ENCODE data around the gene PXN. TPM values are rescaled to one million over a fixed set of nuclear protein-coding genes. Genes with fewer than 3 reads are reported as not detected.

Gene PXN
- total RNA-seq, 1 donor from 2014 or later: 54.5 TPM

DNA sequence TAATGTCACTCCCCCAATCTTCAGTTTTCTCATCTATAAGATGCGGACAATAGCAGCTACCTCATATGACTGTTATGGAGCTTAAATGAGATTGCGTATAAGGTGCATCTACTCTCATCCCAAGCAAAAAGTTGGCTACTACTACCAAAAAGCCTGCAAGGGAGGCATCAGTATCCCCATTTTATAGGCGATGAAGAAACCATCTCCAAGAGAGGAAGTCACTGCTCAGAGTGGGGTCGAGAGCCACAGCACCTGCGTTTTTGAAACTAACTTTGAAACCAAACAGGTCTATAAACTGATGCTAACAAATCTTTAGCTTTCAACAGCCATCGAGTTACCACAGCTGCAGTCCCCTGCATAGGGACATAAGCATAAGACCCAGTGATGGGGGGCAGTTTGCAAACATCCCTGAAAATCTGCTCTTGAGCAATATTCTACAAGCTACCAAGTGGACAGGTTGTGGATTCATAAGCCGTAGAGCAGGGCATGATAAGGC is 74.5 kb downstream of the PXN start:
- DNase-seq (ENCODE audit: low read depth, low spot score): no peak
- Mint-ChIP-seq H3K4me3 (peak overlapping the region; percentile 82), H3K36me3 (ENCODE audit: low read depth) (peaks cover 14% of the 10 kb centered on the region), H3K27ac (ENCODE audit: unreplicated experiment) (no peak overlapping the region), H3K4me1 (peaks cover 22% of the 10 kb centered on the region), H3K9me3 (no peaks in the 10 kb centered on the region), H3K27me3 (ENCODE audit: low read depth) (no peaks in the 10 kb centered on the region)
- TF ChIP-seq, protein P1, sequence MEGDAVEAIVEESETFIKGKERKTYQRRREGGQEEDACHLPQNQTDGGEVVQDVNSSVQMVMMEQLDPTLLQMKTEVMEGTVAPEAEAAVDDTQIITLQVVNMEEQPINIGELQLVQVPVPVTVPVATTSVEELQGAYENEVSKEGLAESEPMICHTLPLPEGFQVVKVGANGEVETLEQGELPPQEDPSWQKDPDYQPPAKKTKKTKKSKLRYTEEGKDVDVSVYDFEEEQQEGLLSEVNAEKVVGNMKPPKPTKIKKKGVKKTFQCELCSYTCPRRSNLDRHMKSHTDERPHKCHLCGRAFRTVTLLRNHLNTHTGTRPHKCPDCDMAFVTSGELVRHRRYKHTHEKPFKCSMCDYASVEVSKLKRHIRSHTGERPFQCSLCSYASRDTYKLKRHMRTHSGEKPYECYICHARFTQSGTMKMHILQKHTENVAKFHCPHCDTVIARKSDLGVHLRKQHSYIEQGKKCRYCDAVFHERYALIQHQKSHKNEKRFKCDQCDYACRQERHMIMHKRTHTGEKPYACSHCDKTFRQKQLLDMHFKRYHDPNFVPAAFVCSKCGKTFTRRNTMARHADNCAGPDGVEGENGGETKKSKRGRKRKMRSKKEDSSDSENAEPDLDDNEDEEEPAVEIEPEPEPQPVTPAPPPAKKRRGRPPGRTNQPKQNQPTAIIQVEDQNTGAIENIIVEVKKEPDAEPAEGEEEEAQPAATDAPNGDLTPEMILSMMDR (conservative IDR thresholded peaks at IDR 0.05): no peak

DNA sequence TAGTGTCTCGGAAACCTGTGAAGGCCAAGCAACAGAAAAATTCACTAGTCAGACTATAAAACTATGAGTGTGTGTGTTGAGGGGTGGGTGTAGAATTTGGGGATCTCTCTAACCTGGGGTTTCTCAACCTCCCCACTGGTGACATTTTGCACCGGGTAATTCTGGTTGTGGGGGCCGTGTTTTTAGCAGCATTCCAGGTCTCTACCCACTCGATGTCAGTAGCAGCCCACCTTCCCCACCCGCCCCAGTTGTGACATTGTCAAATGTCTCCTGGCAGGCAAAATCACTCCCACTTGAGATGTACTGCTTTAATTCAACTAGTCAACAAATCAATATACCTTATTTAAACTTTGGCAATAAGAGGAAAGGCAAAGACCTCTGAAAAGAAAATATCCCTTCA is 75.1 kb downstream of the PXN start:
- TF ChIP-seq, protein P1 (conservative IDR thresholded peaks at IDR 0.05): no peak
- H3K27ac Mint-ChIP-seq (ENCODE audit: unreplicated experiment): no peak overlapping the region
- H3K9me3 Mint-ChIP-seq: no peaks in the 10 kb centered on the region
- H3K4me1 Mint-ChIP-seq: peaks cover 22% of the 10 kb centered on the region
- no peak overlapping the region for H3K4me3 Mint-ChIP-seq
- DNase-seq (ENCODE audit: low read depth, low spot score): no peak
- H3K36me3 Mint-ChIP-seq (ENCODE audit: low read depth): peaks cover 12% of the 10 kb centered on the region
- no peaks in the 10 kb centered on the region for H3K27me3 Mint-ChIP-seq (ENCODE audit: low read depth)

DNA sequence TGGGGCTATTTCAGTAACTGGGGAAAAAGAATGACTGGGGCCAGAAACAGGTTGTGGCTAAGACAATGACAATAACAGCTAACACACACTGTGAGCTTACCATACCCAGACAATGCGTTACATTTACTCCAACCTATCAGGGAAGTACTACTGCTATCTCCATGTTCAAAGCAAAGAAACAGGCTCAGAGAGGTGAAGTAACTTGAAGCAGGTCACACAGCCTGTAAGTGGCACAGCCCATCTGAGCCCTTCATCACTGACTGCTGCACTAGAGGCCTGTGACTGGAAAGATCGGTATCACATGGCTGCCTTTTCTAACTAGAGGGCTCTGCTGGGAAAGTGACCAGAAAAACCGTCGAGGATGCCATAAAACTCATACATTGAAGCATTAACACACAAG is 78.9 kb downstream of the PXN start:
- TF ChIP-seq, protein P1 (conservative IDR thresholded peaks at IDR 0.05): no peak
- H3K4me1 Mint-ChIP-seq: peaks cover 1% of the 10 kb centered on the region
- no peaks in the 10 kb centered on the region for H3K27me3 Mint-ChIP-seq (ENCODE audit: low read depth)
- peaks cover 15% of the 10 kb centered on the region for H3K36me3 Mint-ChIP-seq (ENCODE audit: low read depth)
- no peak overlapping the region for H3K27ac Mint-ChIP-seq (ENCODE audit: unreplicated experiment)
- H3K4me3 Mint-ChIP-seq: no peak overlapping the region
- H3K9me3 Mint-ChIP-seq: no peaks in the 10 kb centered on the region
- DNase-seq (ENCODE audit: low read depth, low spot score): no peak

DNA sequence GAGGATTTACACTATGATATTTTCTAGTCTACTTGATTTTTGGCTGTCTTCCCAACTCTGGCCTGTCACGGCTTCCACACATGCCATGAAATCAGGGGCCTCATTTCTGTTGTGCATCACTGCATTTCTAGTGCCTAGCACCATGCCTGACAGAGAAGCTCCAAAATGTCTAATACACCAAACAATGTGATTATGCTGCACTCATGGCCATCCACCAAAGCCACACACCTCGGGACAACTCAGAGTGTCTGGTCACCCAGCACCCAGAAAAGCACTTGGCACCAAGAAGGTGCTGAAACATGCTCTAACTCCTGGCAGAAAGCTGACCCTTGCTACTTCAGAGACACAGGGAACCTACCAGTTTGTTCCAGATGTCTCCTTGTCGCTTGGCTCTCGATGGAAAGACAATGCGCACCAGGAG is 82.3 kb downstream of the PXN start:
- Mint-ChIP-seq H3K9me3 (no peaks in the 10 kb centered on the region), H3K4me3 (no peak overlapping the region), H3K36me3 (ENCODE audit: low read depth) (peaks cover 20% of the 10 kb centered on the region), H3K27me3 (ENCODE audit: low read depth) (no peaks in the 10 kb centered on the region), H3K4me1 (no peaks in the 10 kb centered on the region), H3K27ac (ENCODE audit: unreplicated experiment) (peak overlapping the region; percentile 65)
- TF ChIP-seq, protein P1 (conservative IDR thresholded peaks at IDR 0.05): no peak
- no peak for DNase-seq (ENCODE audit: low read depth, low spot score)

DNA sequence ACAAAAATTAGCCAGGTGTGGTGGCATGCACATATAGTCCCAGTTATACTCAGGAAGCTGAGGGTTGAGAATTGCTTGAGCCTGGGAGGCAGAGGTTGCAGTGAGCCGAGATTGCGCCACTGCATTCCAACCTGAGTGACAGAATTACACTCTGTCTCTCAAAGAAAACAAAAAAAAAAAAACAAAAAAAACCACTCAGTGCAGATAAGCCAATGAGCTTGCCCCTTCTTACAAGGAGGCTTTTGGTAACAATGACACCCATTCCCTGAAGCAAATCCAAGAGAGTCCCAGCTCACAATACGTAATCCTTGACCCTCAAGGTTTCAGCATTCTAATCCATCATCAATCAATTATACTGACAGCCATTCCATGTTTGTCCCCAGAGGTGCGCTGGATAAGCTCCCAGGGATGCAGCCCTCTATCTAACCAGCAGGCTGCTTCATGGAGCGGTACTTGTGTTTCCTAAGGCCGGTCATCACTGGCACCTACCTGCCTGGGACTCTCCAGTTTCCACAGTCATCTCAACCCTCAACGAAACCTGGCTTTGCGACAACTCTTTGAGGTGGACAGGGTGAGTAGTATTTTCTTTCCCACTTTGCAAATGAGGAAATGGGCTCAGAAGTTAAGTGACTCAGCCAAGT is 83.4 kb downstream of the PXN start:
- Mint-ChIP-seq H3K4me1 (no peaks in the 10 kb centered on the region), H3K4me3 (no peak overlapping the region), H3K27ac (ENCODE audit: unreplicated experiment) (no peak overlapping the region)

More for the DNA sequence above, 83.4 kb downstream of the PXN start:
- Mint-ChIP-seq H3K36me3 (ENCODE audit: low read depth) (peaks cover 27% of the 10 kb centered on the region), H3K27me3 (ENCODE audit: low read depth) (no peaks in the 10 kb centered on the region), H3K9me3 (no peaks in the 10 kb centered on the region)
- TF ChIP-seq, protein P1 (conservative IDR thresholded peaks at IDR 0.05): peak; percentile 38
- no peak for DNase-seq (ENCODE audit: low read depth, low spot score)

Data from neural crest cell (in vitro differentiated cells).